GOT3 (cell line): Measurements from ENCODE around the gene LRTM2.
A peak's percentile ranks its signal among the peaks of the same experiment; 100 is the strongest.

Experiments
- DNase-seq: peaks from one replicate; lab custom pipeline; 2025; ENCODE audit warnings: mixed read lengths; lab: John Stamatoyannopoulos, UW

The LRTM2 gene

DNA sequence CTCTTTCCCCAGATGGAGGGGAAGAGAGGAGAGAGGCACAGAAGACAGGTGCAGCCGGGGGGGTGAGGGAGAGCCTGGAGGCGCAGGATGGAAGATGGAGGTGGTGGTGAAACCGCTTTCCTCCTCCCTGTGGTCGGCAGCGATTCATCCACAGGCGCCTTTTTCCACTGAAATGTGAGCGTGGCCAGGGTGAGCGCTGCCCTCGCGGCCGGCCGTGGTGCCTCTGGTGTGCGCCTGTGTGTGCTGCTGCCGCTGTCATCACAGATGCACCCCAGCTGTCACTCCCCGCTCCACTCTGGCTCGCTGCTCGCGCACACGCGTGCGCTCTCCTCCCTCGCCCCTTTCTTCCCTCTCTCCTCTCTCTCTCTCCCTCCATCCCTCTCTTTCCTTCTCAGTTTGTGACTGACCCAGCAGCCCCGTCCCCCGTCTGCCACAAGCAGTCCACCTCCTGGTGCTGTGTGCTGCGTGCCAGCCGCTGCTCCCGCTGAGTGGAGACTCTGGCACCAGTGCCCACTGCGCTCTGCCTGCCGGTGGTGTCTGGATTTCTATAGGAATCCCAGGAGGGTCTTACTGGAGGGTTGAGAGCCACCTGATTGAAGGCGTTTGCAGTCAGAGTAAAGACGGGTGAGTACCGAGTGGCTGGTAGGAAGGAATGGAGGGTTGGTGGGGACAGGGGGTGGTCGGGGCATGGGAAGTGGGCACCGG, at the start of gene LRTM2:
Gene LRTM2, plus strand, starts transcription at position 375 of the 705 bp plus-strand sequence. CDS start 7,584 bp downstream, outside the sequence.
- no peak for DNase-seq

- no peak for DNase-seq
Measured at GRCh38 chr12:1773937-1774655, 46.3 kb upstream of the LRTM2 start.

DNA sequence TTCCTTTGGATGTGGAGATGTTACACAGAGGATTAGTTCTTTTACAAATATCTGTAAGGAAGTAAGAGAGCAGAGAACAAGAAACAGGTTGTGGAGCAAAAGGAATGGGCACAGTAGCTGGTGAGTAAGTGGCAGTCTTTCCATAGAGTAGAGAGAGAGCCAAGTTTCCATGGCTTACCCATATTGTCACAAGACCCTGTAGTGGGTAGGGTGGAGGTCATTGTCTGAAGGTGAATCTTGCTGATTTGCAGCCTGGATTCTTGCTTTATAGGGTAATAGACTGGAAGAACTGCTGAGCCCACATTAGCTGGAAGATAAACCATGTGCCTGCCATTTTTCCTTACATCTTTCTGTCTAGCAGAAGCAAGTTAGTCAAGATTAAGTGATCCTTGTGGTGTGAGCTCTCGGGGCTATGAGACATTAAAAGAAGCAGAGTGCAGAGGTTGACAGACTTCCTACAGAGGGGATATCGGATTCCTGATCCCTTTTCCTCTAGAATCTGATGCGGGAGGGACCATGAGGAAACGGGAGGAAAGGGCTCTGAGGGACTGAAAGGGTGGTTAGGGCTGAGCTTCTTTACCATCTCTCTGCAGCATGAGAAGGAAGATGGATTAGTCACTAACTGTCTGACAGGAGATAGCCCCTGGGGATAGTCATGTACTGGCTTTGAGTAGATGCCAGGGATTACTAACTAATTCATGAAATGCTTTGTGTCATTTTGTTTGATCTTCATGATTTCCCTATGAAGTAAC, 44.0 kb upstream of the LRTM2 start:
- no peak for DNase-seq

GRCh38 chr12:1777798-1778197, 42.6 kb upstream of the LRTM2 start:
- DNase-seq, result no peak

DNA sequence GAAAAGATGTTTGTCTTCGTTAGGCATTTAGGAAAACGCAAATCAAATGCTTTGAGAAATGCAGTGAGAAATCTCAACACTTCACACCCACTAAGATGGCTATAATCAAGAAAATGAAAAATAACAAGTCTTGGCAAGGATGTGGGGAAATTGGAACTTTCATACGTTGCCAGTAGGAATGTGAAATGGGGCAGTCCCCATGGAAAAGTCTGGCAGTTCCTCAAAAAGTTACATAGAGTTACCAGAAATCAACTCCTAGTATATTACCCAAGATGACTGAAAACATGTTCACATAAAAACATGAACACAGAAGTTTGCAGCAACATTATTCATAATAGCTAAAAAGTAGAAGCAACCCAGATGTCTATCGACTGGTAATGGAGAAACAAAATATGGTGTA, 41.5 kb upstream of the LRTM2 start:
- DNase-seq, result no peak

DNA sequence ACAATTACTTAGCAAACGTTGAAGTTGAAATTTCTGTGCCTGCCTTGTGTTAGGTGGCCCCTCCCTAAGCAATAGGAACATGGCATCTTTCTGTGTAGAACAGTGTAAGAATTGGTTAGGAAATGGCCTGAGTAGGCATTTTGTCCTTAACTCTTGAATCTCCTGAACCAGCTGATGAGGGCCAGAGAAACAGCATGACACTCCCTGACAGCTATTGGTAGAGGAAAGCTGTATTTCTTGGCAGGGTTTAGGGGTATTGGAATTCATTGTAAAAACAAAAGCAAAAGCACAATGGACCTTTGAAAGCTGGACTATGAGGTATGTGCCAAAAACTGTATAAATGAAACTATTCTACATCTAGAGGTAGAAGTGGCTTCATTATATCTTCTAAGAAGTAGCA, 40.6 kb upstream of the LRTM2 start:
- no peak for DNase-seq

GRCh38 chr12:1781772-1782171, 38.6 kb upstream of the LRTM2 start:
- no peak for DNase-seq

- DNase-seq, result no peak
Measured at GRCh38 chr12:1782215-1782614, 38.1 kb upstream of the LRTM2 start.

GRCh38 chr12:1787714-1788113, 32.7 kb upstream of the LRTM2 start:
- DNase-seq, result no peak

DNA sequence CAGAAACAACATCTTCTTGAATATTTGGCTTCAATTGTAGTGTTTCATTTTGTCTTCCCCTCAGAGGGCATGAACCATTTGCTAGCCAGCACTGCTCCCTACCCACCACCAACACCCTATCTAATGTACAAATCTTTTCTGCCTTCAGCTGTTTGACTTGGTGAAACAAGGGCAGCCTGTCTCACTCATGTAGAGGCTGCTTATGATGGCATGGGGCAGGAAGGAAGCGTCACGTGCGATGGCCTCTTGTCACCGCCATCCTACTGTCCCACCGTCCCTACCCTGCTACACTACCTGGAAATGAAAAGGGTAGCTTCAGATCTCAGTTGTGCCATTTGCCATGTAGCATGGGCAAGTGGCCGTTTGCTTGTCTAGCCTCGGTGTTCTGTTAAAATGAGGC, 29.9 kb upstream of the LRTM2 start:
- DNase-seq, result no peak

DNA sequence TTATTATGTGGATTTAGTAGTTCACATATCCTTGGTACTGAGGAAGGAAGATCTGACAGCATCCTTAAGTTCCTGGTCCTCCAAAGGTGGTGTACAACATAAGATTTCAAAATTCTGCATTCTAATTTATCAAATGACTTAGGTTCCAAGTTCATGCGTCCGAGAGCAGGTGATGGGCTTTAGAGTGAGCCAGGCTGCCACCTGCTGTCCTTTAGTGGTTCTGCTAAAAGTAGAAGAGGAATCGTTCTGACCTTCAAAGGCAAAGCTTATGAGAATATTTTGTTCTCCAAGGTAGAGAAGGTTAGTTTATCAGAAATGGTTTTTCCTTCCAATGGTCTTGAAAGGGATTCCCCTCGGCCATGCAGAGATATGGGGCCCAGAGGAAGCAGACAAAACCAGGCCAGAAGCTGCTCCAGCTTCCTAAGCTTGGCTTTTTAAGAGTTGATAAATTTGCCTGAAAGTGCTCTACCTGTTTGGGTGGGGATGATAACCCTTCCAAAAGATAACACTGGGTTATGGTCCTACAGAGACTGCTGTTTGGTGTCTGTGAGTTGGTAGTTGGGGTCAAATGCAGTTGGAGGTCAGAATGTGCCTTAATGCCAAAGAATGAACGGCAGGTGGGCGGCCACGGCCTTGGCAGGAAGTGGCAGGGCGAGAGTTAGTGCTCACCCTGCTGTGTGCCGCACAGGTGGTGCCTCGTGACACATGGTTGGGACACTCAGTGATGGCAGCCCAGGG, 29.1 kb upstream of the LRTM2 start:
- DNase-seq, result no peak

GRCh38 chr12:1792406-1792805, 28.0 kb upstream of the LRTM2 start:
- no peak for DNase-seq

DNA sequence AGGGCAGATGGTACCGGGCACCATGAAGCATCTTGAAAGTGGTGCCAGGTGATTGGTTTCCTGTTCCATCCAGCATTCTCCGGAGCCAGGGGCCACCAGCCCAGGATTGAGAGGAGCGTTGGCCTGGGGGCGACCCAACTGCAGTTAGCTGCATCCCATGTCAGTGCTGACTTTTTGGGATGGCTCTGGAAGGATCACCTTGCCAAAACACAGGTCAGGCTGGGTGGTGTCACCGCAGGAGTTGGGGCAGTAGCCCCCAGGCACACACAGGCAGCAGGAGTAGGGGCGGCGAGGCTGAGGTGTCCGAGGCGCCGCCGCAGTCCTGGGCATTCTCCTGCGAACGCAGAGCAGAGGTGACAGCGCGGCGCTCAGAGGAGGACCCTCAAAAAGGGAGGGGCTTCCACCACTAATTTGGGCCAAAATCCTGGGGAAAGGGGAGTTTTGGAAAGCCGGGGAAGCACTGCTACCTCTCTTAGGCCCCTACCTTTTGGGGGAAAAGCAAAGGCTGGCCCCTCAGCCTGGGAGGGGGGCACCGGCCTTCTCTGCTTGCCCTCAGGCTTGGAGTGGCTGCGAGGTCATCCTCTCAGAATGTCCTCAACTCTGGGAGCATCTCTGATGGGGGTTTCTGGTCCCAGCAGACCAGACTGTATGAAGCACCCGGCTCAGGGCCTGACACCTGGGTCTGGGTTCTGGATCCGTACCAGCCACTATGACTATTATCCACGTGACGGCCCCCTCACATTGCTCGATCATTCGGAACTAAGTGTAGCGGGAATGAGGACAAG, 26.7 kb upstream of the LRTM2 start:
- DNase-seq, result no peak

GRCh38 chr12:1794440-1795090, 25.8 kb upstream of the LRTM2 start:
- DNase-seq, result no peak

- no peak for DNase-seq
Measured at GRCh38 chr12:1795221-1795784, 25.1 kb upstream of the LRTM2 start.

- DNase-seq, result peak; percentile 79
Measured at GRCh38 chr12:1795785-1796514, 24.4 kb upstream of the LRTM2 start.

DNA sequence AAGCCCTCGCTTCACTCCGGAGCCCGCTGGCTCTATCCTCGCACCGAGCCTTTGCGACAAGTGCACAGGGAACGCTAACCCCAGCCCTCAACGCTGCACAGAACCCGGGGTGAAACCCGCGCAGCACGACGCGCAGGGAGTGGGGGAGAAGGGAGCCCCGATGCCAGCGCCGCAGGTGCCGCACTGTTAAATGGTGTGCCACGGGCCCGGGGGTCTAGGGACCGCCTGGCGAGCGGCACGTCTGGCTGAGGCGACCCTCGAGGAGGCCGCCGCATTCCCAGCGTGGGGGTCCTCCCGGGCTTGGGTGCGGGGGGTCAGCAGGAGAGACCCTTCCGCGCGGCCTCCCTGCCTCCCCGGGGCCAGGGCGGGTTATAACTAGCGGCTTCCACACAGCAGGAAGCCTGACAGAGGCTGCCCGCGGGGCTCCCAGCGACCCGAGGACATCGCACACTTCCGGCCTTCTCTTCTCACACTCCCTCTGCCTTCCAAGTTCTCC, 23.8 kb upstream of the LRTM2 start:
- no peak for DNase-seq

DNA sequence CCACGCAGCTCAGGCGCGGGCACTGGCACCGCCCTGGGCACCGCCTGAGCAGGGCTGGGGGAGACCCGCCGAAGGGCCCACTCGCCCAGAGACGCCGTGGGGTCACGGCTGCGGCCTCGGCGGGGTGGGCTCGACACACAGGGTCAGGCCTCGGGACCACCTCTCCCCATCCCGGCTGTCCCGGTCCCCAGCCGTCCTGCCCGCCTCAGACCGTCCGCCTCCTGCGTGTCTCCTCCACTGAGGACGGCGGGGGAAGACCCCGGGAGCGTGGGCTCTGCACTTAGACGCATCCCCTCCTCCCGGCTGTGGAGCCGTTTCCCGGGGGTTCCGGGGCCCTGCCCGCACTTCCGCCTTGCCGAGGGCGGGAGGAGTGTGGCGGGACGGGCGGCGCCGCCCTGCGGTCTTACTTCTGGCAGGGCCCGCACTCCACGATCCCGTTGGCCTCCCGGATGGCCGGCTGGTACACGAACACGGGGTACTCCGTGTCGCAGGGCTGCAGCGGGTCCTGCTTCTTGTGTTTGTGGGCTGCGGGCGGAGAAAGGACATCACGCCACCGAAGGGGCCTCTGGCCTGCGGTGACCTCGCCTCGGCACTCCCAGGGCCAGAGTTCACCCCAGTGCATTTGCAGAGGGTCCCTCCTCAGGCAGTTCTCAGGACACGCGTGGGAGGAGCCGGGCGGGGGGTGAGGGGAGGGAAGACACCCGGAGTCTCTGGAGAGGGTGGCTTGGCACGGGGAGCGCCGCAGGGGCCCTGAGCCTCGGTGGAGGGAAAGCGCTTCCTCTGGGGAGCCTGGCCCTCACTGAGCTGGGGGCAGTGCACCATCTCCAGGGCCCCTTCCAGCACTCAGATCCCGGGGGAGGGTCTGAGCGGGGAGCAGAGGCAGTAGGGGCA, 23.1 kb upstream of the LRTM2 start:
- DNase-seq, result no peak
